Measurements from ENCODE around the gene TROAP. TPM values are rescaled to one million over a fixed set of nuclear protein-coding genes. Genes with fewer than 3 reads are reported as not detected.

Gene TROAP
- total and polyA plus RNA-seq, 5 experiments from 2014 or later: 0.24 to 1.7 (median 0.62) TPM; not detected in 2

- H3K4me3 Mint-ChIP-seq: no peak overlapping the region
Measured at GRCh38 chr12:49284672-49285071, 38.4 kb upstream of the TROAP start.

GRCh38 chr12:49287876-49288275 lies 35.2 kb upstream of the TROAP start:
- Mint-ChIP-seq H3K4me3 (no peak overlapping the region), H3K4me1 (peaks cover 0 to 2% (median under 1%) of the 10 kb centered on the region in 4 donors), H3K9me3 (no peaks in the 10 kb centered on the region), H3K27me3 (peaks cover 16 to 60% (median 38%) of the 10 kb centered on the region in 5 donors), H3K27ac (peak overlapping the region in 1 of 10 donors; percentile 58), H3K36me3 (peaks cover 0 to 3% (median 0%) of the 10 kb centered on the region in 3 donors)
- DNase-seq: no peak
- ATAC-seq: no peak
- POLR2A ChIA-PET: interaction anchor here (2.4 kb wide), 1 partner anchor 59 kb away, joined by 8 read pairs; the partner anchor contains the start of gene DNAJC22

More at GRCh38 chr12:49284672-49285071, 38.4 kb upstream of the TROAP start:
- POLR2A ChIA-PET: interaction anchor here (0.7 kb wide), 1 partner anchor 304 kb away, joined by 3 read pairs; no protein-coding TSS in a partner anchor
- Mint-ChIP-seq H3K4me1 (peaks cover 0 to 2% (median under 1%) of the 10 kb centered on the region in 4 donors), H3K27ac (no peak overlapping the region), H3K9me3 (no peaks in the 10 kb centered on the region), H3K36me3 (peaks cover 0 to 3% (median 0%) of the 10 kb centered on the region in 3 donors), H3K27me3 (peaks cover 16 to 50% (median 39%) of the 10 kb centered on the region in 5 donors)
- ATAC-seq (no peak), DNase-seq (no peak)

GRCh38 chr12:49288412-49288853 lies 34.6 kb upstream of the TROAP start:
- H3K4me1 Mint-ChIP-seq: peaks cover 0 to 2% (median under 1%) of the 10 kb centered on the region in 4 donors
- H3K27me3 Mint-ChIP-seq: peaks cover 16 to 66% (median 38%) of the 10 kb centered on the region in 5 donors
- peak; percentile 48 to 80 (median 70) for DNase-seq
- H3K4me3 Mint-ChIP-seq: no peak overlapping the region
- H3K36me3 Mint-ChIP-seq: peaks cover 0 to 3% (median 0%) of the 10 kb centered on the region in 3 donors
- ATAC-seq: peak; percentile 66 to 84
- H3K27ac Mint-ChIP-seq: no peak overlapping the region
- POLR2A ChIA-PET: interaction anchor here (1.1 to 2.4 kb wide), 4 partner anchors 22 to 59 kb away, joined by 3 to 8 read pairs (median 4); partner anchors contain the start of genes C1QL4 and DNAJC22
- no peaks in the 10 kb centered on the region for H3K9me3 Mint-ChIP-seq

GRCh38 chr12:49288922-49289555 lies 34.0 kb upstream of the TROAP start:
- Mint-ChIP-seq H3K4me1 (peaks cover 0 to 2% (median under 1%) of the 10 kb centered on the region in 4 donors), H3K36me3 (peaks cover 0 to 3% (median 0%) of the 10 kb centered on the region in 3 donors), H3K27me3 (peaks cover 18 to 70% (median 34%) of the 10 kb centered on the region in 5 donors), H3K4me3 (no peak overlapping the region), H3K9me3 (no peaks in the 10 kb centered on the region), H3K27ac (no peak overlapping the region)
- POLR2A ChIA-PET: interaction anchor here (1.1 to 2.4 kb wide), 4 partner anchors 23 to 58 kb away, joined by 3 to 8 read pairs (median 4); partner anchors contain the start of genes C1QL4 and DNAJC22
- ATAC-seq (no peak), DNase-seq (no peak)

GRCh38 chr12:49292729-49293055 lies 30.4 kb upstream of the TROAP start:
- Mint-ChIP-seq H3K27ac (no peak overlapping the region), H3K36me3 (no peaks in the 10 kb centered on the region), H3K27me3 (peaks cover 18 to 76% (median 36%) of the 10 kb centered on the region in 5 donors), H3K4me3 (no peak overlapping the region), H3K9me3 (no peaks in the 10 kb centered on the region), H3K4me1 (peaks cover 2 to 16% (median 14%) of the 10 kb centered on the region in 4 donors)
- ATAC-seq (no peak), DNase-seq (no peak)
- POLR2A ChIA-PET: no interaction called here

- peaks cover 18 to 76% (median 36%) of the 10 kb centered on the region in 5 donors for H3K27me3 Mint-ChIP-seq
- POLR2A ChIA-PET: interaction anchor here (0.6 kb wide), 1 partner anchor 869 kb away, joined by 3 read pairs; no protein-coding TSS in a partner anchor
- H3K4me1 Mint-ChIP-seq: peaks cover under 1 to 20% (median 19%) of the 10 kb centered on the region in 4 donors
- no peak overlapping the region for H3K27ac Mint-ChIP-seq
- peak overlapping the region in 1 of 10 donors; percentile 20 for H3K4me3 Mint-ChIP-seq
- no peak for DNase-seq
- ATAC-seq: no peak
- H3K36me3 Mint-ChIP-seq: no peaks in the 10 kb centered on the region
- H3K9me3 Mint-ChIP-seq: no peaks in the 10 kb centered on the region
Measured at GRCh38 chr12:49293056-49293956, 29.7 kb upstream of the TROAP start.

- Mint-ChIP-seq H3K9me3 (no peaks in the 10 kb centered on the region), H3K27ac (no peak overlapping the region), H3K27me3 (peaks cover 22 to 76% (median 36%) of the 10 kb centered on the region in 5 donors), H3K36me3 (peaks cover 0 to 3% (median 0%) of the 10 kb centered on the region in 3 donors), H3K4me1 (peaks cover 4 to 23% (median 21%) of the 10 kb centered on the region in 4 donors), H3K4me3 (no peak overlapping the region)
- DNase-seq (no peak), ATAC-seq (no peak)
- POLR2A ChIA-PET: no interaction called here
Measured at GRCh38 chr12:49294086-49294803, 28.8 kb upstream of the TROAP start.

- Mint-ChIP-seq H3K27me3 (peaks cover 22 to 76% (median 36%) of the 10 kb centered on the region in 5 donors), H3K4me1 (peaks cover 4 to 23% (median 21%) of the 10 kb centered on the region in 4 donors), H3K36me3 (peaks cover 0 to 3% (median 0%) of the 10 kb centered on the region in 3 donors), H3K4me3 (no peak overlapping the region), H3K27ac (no peak overlapping the region), H3K9me3 (no peaks in the 10 kb centered on the region)
- ATAC-seq: no peak
- POLR2A ChIA-PET: interaction anchor here (0.6 kb wide), 1 partner anchor 9 kb away, joined by 4 read pairs; no protein-coding TSS in a partner anchor
- DNase-seq: no peak
Measured at GRCh38 chr12:49294804-49295081, 28.3 kb upstream of the TROAP start.

GRCh38 chr12:49295082-49295936 lies 27.7 kb upstream of the TROAP start, which contains the start of gene PRPH:
Gene PRPH, plus strand, starts transcription at chr12:49295147. Its CDS starts 54 bp downstream, at chr12:49295201.
- POLR2A ChIA-PET: interaction anchor here (0.6 kb wide), 2 partner anchors 10 to 27 kb away, joined by 3 to 4 read pairs; no protein-coding TSS in a partner anchor
- no peak for ATAC-seq

GRCh38 chr12:49296034-49296835 lies 26.8 kb upstream of the TROAP start:
- H3K9me3 Mint-ChIP-seq: no peaks in the 10 kb centered on the region
- DNase-seq (peak; percentile 43 to 83 (median 62)), ATAC-seq (peak; percentile 83 to 88)
- peak overlapping the region in 9 of 10 donors; percentile 48 to 78 (median 69) for H3K4me3 Mint-ChIP-seq
- peaks cover 0 to 3% (median 0%) of the 10 kb centered on the region in 3 donors for H3K36me3 Mint-ChIP-seq
- H3K27ac Mint-ChIP-seq: no peak overlapping the region
- H3K27me3 Mint-ChIP-seq: peaks cover 25 to 81% (median 40%) of the 10 kb centered on the region in 5 donors
- peaks cover 4 to 23% (median 21%) of the 10 kb centered on the region in 4 donors for H3K4me1 Mint-ChIP-seq
- POLR2A ChIA-PET: interaction anchor here (0.6 to 1.5 kb wide), 4 partner anchors 28 to 161 kb away, joined by 3 to 5 read pairs (median 3); no protein-coding TSS in a partner anchor

More at GRCh38 chr12:49295082-49295936, 27.7 kb upstream of the TROAP start, which contains the start of gene PRPH:
- H3K4me3 Mint-ChIP-seq: peak within 1 kb of the TSS in 1 of 10 donors; percentile 78
- DNase-seq: no peak
- peaks cover 22 to 76% (median 36%) of the 10 kb centered on the region in 5 donors for H3K27me3 Mint-ChIP-seq
- no peaks in the 10 kb centered on the region for H3K9me3 Mint-ChIP-seq
- H3K27ac Mint-ChIP-seq: no peak within 1 kb of the TSS
- peaks cover 4 to 23% (median 21%) of the 10 kb centered on the region in 4 donors for H3K4me1 Mint-ChIP-seq
- peaks cover 0 to 3% (median 0%) of the 10 kb centered on the region in 3 donors for H3K36me3 Mint-ChIP-seq

Measured in naive thymus-derived CD8-positive, alpha-beta T cell (primary cell).